GM19240 (cell line): ENCODE data around the gene SRRM1.

Experiments used
- DNase-seq: peaks from one replicate; pipeline ENCODE4 v3.0.0; 2011; ENCODE audit warnings: low spot score; ENCODE audit not compliant: insufficient read length

Gene SRRM1, protein sequence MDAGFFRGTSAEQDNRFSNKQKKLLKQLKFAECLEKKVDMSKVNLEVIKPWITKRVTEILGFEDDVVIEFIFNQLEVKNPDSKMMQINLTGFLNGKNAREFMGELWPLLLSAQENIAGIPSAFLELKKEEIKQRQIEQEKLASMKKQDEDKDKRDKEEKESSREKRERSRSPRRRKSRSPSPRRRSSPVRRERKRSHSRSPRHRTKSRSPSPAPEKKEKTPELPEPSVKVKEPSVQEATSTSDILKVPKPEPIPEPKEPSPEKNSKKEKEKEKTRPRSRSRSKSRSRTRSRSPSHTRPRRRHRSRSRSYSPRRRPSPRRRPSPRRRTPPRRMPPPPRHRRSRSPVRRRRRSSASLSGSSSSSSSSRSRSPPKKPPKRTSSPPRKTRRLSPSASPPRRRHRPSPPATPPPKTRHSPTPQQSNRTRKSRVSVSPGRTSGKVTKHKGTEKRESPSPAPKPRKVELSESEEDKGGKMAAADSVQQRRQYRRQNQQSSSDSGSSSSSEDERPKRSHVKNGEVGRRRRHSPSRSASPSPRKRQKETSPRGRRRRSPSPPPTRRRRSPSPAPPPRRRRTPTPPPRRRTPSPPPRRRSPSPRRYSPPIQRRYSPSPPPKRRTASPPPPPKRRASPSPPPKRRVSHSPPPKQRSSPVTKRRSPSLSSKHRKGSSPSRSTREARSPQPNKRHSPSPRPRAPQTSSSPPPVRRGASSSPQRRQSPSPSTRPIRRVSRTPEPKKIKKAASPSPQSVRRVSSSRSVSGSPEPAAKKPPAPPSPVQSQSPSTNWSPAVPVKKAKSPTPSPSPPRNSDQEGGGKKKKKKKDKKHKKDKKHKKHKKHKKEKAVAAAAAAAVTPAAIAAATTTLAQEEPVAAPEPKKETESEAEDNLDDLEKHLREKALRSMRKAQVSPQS

DNA sequence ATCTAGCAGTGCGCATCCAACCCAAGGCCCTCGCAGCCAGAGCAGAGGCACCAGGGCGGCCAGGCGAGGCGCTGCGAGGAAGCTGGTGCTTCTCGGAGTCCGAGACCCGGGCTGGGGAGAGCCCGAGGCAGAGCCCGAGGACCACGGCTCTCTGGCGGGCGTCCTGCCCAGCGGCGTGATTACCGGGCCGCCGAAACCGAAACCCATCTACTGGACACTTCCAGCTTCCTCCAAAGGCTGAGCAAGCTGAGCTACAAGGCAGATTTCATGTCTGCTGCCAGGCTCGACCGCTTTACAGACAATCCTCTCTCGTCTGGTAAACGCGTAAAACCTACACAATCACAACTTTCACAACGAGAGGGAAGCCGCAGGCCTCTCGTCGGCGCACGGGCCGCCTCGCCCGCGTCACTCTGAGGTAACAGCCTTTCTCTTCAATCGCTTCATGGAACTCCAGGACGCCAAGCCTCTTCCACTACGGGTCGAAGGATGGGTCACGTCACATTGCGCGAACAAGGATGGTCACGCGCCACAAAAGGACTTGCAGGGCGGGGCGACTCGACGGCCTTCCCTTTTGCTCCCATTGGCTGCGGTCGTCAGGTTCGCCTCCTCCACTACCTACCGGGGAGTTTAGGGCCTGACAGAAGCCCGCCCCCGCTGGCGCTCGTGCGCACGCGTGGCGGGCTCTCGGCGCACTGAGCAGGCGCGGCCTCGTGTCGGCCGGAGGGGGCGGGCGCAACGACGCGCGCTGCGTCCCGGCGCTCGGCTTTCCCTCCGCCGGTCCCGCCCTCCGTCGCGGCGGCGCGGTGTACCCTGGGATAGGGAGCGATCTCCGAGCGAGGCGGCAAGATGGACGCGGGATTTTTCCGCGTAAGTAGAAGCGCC lies at the start of gene SRRM1:
SRRM1 (plus strand) TSS at position 822 of the 882 bp plus-strand sequence; CDS start at position 847, 25 bp downstream.
- peak; percentile 88 for DNase-seq

DNA sequence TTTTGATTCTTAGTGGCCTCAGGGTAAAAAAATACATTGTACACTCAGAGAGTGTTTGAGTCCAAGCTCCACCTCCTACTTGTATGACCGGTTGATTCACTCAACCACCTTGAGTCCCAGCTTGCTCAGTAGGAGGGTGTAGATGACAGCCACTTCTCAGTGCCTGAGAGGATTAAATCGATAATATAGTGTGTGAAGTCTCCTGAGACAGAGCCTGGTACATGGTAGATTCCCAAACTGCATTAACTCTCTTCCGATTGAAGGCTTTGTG lies 48.8 kb upstream of the SRRM1 start:
- no peak for DNase-seq

DNA sequence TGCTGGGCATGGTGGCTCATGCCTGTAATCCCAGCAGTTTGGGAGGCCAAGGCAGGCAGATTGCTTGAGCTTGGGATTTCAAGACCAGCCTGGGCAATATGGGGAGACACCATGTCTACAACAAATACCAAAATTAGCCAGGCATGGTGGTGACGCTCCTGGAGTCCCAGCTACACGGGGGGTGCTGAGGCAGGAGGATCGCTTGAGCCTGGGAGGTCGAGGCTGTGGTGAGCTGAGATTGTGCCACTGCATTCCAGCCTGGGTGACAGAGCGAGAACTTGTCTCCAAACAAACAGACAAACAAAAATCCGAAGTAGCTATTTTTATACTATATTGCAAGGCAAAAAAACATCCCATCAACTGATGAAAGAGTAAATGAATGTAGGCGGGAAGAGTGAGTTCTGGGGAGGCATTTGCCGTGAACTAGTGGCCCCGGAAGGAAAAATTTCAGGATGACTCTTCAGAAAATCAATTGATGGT lies 46.7 kb upstream of the SRRM1 start:
- DNase-seq = no peak

DNA sequence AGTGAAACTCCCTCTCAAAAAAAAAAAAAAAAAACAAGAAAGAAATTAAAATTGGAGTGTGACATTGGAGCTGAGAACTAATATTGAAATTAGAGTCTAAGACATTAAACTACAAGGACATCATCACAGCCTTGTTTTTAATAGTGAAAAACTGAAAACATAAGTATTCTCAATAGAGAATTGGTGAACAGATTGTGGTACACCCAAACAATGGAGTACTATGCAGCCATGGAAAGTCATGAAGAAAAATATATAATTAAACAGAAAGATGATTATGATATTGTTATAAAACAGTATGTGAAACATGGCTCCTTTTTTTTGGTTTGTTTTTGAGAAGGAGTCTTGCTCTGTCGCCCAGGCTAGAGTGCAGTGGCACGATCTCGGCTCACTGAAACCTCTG lies 43.8 kb upstream of the SRRM1 start:
- no peak for DNase-seq

DNA sequence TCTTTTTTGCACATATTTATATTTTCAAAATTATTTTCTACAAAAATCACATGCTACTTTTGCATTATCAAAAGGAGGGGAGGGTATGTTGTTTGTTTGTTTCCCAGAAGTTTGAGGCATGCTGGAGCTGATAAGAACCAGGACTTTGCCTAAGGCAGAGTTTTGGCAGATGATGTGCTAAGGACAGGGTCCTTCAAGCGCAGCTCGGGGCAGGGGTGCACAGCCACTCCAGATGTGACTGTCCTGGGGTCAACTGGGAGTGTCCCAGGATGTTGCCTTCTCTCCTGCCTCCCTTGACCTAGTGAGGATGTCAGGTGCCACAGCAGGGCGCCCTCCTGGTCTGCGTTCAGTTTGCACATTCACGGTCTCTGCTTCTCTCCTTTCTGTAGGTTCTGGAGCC lies 42.6 kb upstream of the SRRM1 start:
- no peak for DNase-seq

DNA sequence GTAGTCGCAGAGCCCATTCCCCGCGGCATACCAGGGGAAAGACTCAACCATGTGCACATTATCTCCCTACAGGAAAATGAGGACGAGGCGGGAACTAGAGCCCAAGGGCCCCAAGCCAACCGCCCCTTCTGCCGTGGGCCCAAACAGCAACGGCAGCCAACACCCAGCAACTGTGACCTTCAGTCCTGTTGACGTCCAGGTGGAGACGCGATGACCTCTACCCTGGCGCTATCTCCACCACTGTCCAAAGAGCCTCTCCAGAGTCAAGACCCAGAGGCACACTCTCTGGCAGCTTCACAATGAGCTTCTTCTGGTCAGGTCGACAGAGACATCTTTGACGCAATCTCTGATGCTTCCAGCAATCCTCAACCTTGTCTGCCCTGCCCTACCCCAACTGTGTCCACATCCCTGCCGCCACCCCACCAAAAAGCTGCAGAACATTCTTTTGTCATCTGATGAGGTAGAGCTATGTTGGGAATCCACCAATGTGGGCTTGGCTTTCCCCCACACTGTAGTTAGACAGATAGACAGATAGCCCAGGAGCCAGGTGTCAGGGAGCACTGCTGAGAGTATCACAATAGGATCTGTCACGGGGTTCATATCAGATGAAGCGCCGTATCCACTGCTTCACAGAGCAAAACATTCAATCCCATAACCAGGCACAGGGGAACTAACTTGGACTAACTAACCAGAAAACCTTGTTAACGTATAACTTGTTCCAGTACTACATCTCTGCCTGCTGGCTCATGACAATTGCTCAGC lies 37.4 kb upstream of the SRRM1 start:
- DNase-seq = no peak

DNA sequence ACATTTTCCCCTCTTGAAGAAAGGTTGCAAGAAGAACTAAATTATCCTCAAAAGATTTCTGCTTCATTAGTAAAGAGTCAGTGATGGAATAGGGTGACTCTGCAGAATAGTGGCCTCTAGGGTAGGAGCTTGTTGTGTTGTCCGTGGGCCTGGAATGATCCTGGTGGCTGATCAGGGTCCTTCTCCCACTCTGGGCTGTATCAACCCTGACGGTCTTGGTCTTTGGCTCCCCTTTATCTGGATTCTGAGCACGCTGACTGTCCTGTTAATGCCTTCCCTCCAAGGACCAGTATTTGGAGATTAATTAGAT lies 36.9 kb upstream of the SRRM1 start:
- no peak for DNase-seq

DNA sequence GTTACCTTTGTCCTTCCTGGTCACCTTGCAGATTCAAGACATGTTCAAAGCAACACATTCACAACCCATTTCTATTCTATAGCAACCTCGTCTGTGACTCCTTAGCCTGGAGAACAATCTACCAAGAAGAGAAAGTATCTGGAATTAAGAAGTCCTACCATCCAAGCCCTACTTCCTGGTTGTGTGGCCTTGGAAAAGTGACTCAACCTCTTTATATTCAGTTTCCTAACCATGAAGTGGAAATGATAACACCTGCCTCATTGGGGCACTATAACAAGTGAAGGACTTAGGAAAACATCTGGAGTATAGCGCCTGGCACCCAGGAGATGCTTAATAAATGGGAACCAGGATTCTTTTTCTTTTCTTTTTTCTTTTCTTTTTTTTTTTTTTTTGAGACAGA lies 36.5 kb upstream of the SRRM1 start:
- DNase-seq = no peak

DNA sequence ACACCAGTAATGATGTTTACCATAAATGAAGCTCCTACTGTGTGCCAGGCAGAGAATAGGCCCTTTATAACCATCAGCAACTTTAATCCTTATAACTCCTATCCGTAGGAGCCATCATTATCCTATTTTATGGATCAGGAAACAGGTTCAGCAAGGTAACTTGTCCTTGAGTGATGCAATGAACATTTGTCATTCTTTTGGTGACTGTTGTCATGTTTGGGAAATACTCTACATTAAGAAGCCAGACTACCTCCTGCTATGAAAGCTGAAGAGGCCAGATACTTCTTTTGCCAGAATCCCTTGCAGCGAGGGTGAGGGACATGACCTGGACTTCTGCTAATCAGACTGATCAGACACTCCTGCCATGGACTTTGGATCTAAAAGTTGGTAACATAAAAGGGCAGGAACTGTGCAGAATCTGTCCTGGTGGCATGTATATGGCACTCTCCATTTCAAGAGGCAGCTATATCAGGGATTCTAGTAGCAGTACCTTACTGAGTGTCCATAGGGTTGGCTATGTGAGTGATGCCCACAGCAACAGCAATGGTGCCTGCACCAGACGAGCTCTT lies 33.1 kb upstream of the SRRM1 start:
- DNase-seq = no peak

DNA sequence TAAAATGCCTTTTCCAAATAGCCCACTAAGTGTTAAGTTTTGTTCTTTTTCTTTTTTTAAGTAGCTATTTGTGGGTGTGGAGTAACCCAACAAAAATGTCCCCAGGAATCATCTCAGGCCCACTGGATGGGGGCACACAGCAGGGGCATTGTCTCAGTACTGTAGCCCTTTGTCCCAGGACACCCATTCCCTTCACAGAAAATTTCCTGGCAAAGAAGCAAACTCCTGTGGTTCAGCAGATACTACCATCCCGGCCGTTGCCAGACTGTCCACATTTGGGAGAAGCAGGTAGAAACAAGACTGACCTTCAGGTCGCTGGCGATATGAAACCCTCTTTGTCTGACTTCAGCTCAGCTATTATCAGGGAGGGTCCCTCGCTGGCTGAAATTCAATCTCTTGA lies 23.7 kb upstream of the SRRM1 start:
- DNase-seq = no peak

DNA sequence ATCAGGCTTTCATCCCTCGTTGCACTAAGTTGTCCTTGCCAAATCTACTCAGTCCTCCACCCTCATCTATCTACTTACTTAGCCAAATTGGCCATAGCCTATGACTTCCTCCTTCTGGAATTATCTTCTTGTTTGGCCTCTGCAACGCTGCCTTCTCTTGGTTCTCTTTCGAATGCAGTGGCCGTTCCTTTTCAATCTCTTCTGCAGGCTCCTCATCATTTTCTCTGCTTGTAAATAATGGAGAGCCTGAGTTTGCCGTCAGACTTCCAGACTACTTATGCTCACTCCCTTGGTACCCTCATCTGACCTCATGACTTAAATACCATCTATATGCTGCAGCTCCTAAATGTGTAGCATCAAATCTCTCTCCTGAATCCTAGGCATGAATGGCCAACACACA lies 22.4 kb upstream of the SRRM1 start:
- DNase-seq = no peak

DNA sequence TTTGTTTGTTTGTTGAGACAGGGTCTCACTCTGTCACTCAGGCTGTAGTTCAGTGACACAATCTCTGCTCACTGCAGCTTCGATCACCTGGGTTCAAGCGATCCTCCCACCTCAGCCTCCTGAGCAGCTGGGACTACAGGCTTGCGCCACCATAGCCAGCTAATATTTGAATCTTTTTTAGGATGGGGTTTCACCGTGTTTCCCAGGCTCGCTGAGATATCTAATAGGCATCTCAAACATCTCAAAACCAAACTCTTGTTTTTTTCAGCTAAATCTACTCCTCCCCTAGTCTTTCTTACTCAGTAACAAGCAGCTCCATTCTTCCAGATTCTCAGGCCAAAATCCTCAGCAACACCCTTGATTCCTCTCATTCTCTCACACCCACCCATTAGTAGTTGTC lies 22.0 kb upstream of the SRRM1 start:
- no peak for DNase-seq

DNA sequence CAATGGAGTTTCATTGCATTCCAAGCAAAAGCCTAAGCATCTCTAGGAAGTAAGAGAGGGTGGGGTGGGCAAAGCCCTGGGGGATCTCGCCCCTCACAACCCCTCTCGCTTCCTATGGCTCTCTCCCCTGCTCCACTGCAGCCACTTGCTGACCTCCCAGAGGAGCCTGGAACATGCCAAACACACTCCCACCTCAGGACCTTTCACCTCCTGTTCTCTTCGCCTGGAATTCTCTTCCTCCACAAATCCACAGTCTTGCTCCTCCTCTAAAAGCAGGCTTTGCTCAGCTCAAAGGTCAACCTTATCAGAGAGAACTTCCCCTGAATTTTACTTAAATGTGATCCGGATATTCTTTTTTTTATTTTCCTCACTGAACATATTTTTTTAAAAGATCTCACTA lies 20.9 kb upstream of the SRRM1 start:
- DNase-seq = no peak

DNA sequence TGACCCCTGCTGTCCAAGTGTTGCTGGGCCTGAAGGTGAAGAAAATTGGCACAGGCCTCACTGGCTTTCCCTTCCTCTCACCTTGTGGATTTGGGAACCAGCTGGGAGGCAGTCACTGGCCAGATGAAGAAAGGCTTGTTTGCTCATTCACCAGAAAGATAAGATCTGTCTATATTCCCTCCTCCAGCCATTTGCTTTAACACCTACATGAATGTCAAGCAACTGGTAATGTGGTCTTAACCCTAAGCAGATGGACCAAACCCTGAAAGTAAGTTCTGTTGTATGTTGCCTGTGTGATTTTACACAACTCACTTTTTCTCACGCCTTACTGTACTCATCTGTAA lies 10.3 kb upstream of the SRRM1 start:
- DNase-seq = no peak

DNA sequence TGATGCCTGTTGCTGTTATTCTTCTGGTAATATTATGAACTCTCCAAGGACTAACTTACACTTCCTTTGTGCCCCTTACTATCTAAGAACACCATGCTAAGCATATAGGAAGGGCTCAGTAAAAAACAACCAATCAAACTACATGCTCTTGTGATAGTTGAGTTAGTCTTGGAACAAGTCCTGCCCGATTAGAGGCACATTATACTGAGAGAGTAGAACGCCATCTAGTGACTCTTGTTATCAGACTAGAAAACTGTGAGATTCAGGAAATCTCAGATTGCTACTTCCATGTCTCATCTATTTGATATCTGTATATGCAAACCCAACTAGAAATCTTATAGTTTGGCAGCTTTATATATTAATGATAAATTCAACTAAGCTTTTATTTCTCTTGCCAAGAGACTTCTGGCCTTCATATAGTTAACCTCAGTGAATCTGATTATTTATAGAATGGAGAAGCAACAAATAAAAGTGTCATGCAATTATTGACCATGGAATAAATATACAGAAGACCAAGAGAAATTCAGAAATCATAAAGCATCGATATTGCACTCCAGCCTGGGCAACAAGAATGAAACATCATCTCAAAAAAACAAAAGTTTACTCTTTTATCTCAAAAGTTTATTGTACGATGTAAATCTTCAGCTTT lies 7.8 kb upstream of the SRRM1 start:
- DNase-seq = peak; percentile 27

DNA sequence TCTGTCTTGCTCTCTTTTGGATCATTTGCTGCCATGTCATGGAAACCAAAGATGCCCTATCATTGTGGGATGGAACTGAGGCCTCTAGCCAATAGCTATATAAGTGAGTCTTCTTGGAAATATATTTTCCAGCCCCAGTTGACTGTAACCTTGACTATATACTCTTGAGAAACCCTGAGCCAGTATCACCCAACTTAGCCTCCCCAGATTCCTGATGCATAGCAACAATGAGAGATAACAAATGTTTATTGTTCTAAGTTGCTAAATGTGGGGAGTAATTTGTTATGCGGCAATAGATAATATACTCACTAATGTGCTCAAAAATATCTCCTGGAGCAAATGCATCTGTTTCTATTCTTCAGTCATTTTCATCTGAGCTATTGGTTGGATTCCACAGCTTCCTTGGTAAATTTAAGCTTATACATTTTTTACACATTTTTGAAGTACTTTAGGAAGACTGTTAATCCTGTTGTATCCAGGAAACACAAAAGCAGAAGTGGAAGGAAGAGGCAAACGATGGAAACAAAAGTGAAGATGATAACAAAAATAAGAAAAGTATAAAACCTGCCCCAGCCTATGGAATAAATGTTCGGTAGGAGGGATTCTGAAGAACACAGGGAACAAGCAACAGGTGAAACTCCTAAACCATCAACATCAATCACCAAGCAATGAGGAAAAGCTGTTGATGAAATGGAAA lies 6.3 kb upstream of the SRRM1 start:
- no peak for DNase-seq

DNA sequence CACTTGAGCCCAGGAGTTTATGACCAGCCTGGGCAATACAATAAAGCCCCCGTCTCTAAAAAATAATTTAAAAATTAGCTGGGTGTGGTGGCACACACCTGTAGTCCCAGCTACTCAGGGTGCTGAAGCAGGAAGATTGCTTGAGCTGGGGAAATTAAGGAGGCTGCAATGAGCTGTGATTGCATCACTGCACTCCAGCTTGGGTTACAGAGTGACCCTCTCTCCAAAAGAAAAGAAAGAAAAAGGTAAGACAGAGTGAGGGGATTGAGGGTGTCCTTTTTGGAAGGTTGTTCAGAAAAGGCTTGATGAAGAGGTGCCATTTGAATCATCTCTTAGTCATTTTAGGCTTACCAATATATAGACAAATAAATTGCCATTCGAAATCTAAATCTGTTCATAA lies 4.0 kb upstream of the SRRM1 start:
- DNase-seq = no peak

DNA sequence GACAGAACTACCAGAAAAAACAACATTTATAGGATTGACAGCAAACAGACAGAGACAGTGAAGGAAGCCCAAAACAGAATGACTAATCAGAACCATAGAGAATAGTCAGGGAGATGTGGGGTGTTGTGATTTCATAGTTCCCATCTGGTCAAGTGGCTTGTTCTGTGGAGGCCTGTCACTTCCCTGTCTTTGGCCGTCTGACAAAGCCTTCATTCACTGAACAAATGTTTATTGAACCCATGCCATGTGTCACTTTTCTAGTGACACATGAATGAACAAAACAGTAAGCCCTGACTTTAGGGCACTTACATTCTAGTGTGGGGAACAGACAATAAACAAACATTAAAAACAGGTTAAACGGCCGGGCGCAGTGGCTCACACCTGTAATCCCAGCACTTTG lies 3.2 kb upstream of the SRRM1 start:
- DNase-seq = no peak

DNA sequence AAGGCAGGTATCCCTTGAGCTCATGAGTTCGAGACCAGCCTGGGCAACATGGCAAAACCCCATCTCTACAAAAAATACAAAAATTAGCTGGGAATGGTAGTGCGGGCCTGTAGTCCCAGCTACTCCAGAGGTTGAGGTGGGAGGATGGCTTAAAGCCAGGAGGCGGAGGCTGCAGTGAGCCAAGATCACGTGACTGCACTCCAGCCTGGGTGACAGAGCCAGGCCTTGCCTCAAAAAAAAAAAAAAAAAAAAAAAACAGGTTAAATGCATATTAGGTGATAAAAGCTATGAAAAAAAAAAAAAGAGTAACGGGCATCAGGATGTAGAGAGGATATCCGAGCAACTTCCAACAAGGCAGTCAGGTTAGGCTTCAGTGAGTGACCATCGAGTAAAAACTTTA lies 2.8 kb upstream of the SRRM1 start:
- DNase-seq = no peak

DNA sequence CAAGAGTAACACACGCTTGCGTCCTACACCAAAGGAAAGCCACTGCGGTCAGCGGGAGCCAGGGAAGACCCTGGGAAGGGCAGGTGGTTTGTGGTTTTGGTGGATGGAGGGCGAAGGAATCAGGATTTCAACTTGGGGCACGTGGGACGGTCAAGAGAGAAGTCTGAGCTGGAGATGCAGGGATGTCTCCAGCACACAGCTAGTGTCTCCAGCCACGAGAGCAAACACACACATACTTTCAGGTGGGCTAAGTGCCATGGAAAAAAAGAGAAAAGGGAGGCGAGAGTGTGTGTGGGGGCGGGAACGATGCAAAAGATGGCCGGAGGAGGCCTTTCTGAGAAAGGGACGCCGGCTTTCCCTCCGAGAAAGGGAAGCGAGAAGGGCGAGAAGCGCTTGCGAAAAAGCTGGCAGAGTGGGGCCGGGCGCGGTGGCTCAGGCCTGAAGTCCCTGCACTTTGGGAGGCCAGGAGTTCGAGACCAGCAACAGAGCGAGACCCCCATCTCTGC lies 1.4 kb upstream of the SRRM1 start:
- DNase-seq = no peak
